K562 (cell line): ENCODE results near the gene SLC25A45. TPM values are rescaled to one million over a fixed set of nuclear protein-coding genes. Genes with fewer than 3 reads are reported as not detected.

Experiments used
- ATAC-seq: fragments of 200-7000 bp; cut with Tn5 transposase; 3 replicates; pipeline ENCODE4 v1.9.1; 2020; ENCODE audit warnings: moderate library complexity
- BruUV-seq: library from RNA; stranded (reverse); fragments of 400-500 nt; replicated peaks from 2 replicates; lab custom pipeline; 2021; lab: Mats Ljungman, UMichigan
- CTCF ChIA-PET: fragments of 300-600 bp; formaldehyde crosslinking; extraction: SDS; loops from one replicate; lab custom pipeline; 2021; ENCODE audit warnings: low intra/inter-chr PET ratio; lab: Yijun Ruan, JAX
- POLR2A ChIA-PET: fragments of 300-600, 350-650 bp; sonication (Branson Sonifier 250); formaldehyde crosslinking; extraction: SDS; loops from one replicate; lab custom pipeline; 2021; ENCODE audit warnings: antibody characterized with exemption, inconsistent platforms; lab: Yijun Ruan, JAX
- DNase-seq, 4 experiments: peaks; one replicate each; pipeline versions ENCODE4 v3.0.0 to v3.0.0-alpha.2; 2011 to 2018; ENCODE audit warnings: low spot score in 3 of 4, mixed read lengths in 3 of 4; ENCODE audit errors: extremely low read depth in 1 of 4
- FAIRE-seq: peaks from 2 replicates; lab custom pipeline; 2011; peaks lifted over from hg19 to GRCh38; lab: Jason Lieb, UNC
- H2AFZ ChIP-seq: 2 replicates; pipeline ENCODE4 v1.6.0; 2011; ENCODE audit warnings: low read depth, low read length, control low read depth, inconsistent platforms
- H3K27ac ChIP-seq: fragments of 200-600 bp; 3 replicates; pipeline ENCODE4 v1.8.0; 2011; ENCODE audit warnings: low read depth, mild to moderate bottlenecking, control low read depth, inconsistent platforms, low read length, moderate library complexity, mixed read lengths; ENCODE audit errors: extremely low read depth
- H3K27me3 ChIP-seq, 2 experiments: fragments of 300-600 bp in 1 of 2; 2 replicates in 1 of 2; 3 replicates in 1 of 2; pipeline versions ENCODE4 v1.6.0 to v1.8.0; 2011; ENCODE audit warnings: inconsistent platforms in 2 of 2, low read length in 2 of 2, mild to moderate bottlenecking in 1 of 2, mixed read lengths in 1 of 2, moderate library complexity in 1 of 2; ENCODE audit not compliant: control insufficient read depth in 2 of 2, insufficient read depth in 2 of 2
- H3K36me3 ChIP-seq: fragments of 300-600 bp; 3 replicates; pipeline ENCODE4 v1.8.0; 2011; ENCODE audit warnings: mild to moderate bottlenecking, low read length, inconsistent platforms; ENCODE audit not compliant: control insufficient read depth, insufficient read depth
- H3K4me1 ChIP-seq, 2 experiments: fragments of 200-600 bp in 1 of 2; replicated peaks in 1 of 2; 2 replicates in 1 of 2; 3 replicates in 1 of 2; pipeline versions ENCODE4 v1.5.1 to v1.8.0; 2011; ENCODE audit warnings: inconsistent platforms in 2 of 2, low read length in 2 of 2, mild to moderate bottlenecking in 1 of 2, mixed read lengths in 1 of 2, moderate library complexity in 1 of 2; ENCODE audit not compliant: control insufficient read depth in 2 of 2, insufficient read depth in 2 of 2
- H3K4me2 ChIP-seq: 2 replicates; pipeline ENCODE4 v1.6.1; 2011; ENCODE audit warnings: low read length, control low read depth, inconsistent platforms, mixed read lengths; ENCODE audit not compliant: insufficient read depth
- H3K4me3 ChIP-seq: fragments of 200-600 bp; sonication (generic), shearing (Covaris generic); 2 replicates; pipeline ENCODE4 v1.5.1; 2016; ENCODE audit warnings: control low read depth, inconsistent platforms
- H3K79me2 ChIP-seq: fragments of 200-600 bp; 3 replicates; pipeline ENCODE4 v1.8.0; 2011; ENCODE audit warnings: low read length, inconsistent platforms; ENCODE audit not compliant: control insufficient read depth, insufficient read depth
- H3K9ac ChIP-seq, 2 experiments: 2 replicates each; pipeline versions ENCODE4 v1.6.0 to v1.6.1; 2011; ENCODE audit warnings: low read depth in 2 of 2, low read length in 2 of 2, control low read depth in 1 of 2, inconsistent platforms in 1 of 2, mild to moderate bottlenecking in 1 of 2, mixed read lengths in 1 of 2; ENCODE audit not compliant: insufficient read depth in 1 of 2
- H3K9me1 ChIP-seq: one replicate; pipeline ENCODE4 v1.6.0; 2011; ENCODE audit warnings: inconsistent platforms, mild to moderate bottlenecking, low read length, moderate library complexity; ENCODE audit not compliant: control insufficient read depth, insufficient read depth
- H3K9me3 ChIP-seq: replicated peaks from 2 replicates; pipeline ENCODE4 v1.5.1; 2011; ENCODE audit warnings: low read depth, low read length, inconsistent platforms; ENCODE audit not compliant: control insufficient read depth, insufficient read depth
- H4K20me1 ChIP-seq: replicated peaks from 2 replicates; pipeline ENCODE4 v1.6.1; 2011; ENCODE audit warnings: low read length, inconsistent platforms, mixed read lengths; ENCODE audit not compliant: control insufficient read depth, insufficient read depth
- POLR2G ChIP-seq: fragments of 200-400 bp; formaldehyde crosslinking; IDR thresholded peaks from 2 replicates; pipeline ENCODE4 v1.6.1; 2017; ENCODE audit warnings: low read depth, mild to moderate bottlenecking, antibody characterized with exemption, low read length, moderate library complexity
- TBL1XR1 ChIP-seq, 2 experiments: IDR thresholded peaks; 2 replicates each; pipeline ENCODE4 v1.6.1; 2012; ENCODE audit warnings: improper control_type of control experiment in 2 of 2, low read length in 2 of 2, mild to moderate bottlenecking in 1 of 2
- TRIM25 ChIP-seq: fragments of 450-650 bp; IDR thresholded peaks from 2 replicates; pipeline ENCODE4 v1.7.0; 2016; ENCODE audit warnings: borderline replicate concordance
- ZNF77 ChIP-seq: fragments of 250-450 bp; sonication (Bioruptor Pico); IDR thresholded peaks from 2 replicates; pipeline ENCODE4 v1.5.0; 2020
- WGBS: fragments of 100-300 bp; shearing (Covaris generic); methylation state at CpG from one replicate; pipeline ENCODE4 v1.1.6; 2016; ENCODE audit warnings: low coverage, mixed read lengths; ENCODE audit not compliant: insufficient coverage; ENCODE audit errors: missing lambda C conversion rate; 5-methylcytosine and 5-hydroxymethylcytosine counted together
- in situ Hi-C: fragments of 300-500 bp; cut with MboI; formaldehyde crosslinking; loops from 4 replicates; pipeline ENCODE4 v1.15.0; 2018; ENCODE audit warnings: inconsistent platforms, mixed read lengths
- intact Hi-C: fragments of 100-400 bp; cut with micrococcal nuclease; formaldehyde crosslinking; loops from 2 replicates; pipeline ENCODE4 v1.14.2; 2022
- polyA plus RNA-seq, 8 experiments: library from polyadenylated mRNA; depleted of rRNA in 4 of 8; stranded (reverse) in 5 of 8; unstranded in 3 of 8; fragments of >200 nt; fragmentation: Nextera tagmentation in 2 of 8; fragmentation: Illumina TruSeq in 1 of 8; extraction: Ambion mirVana in 2 of 8; extraction: Trizol in 1 of 8; gene quantifications; 2 replicates each; pipeline versions ENCODE4 v1.2.1 to v1.2.3, GENCODE V29; 2011 to 2014; ENCODE audit warnings: inconsistent platforms in 1 of 8, missing spikeins in 1 of 8
- total RNA-seq, 7 experiments: library from RNA; depleted of rRNA in 6 of 7; stranded (reverse); fragments of >200 nt in 6 of 7; fragmentation: Illumina TruSeq in 2 of 7; extraction: Trizol in 2 of 7; gene quantifications; 2 replicates each; pipeline versions ENCODE4 v1.2.1 to v1.2.3, GENCODE V29; 2011 to 2021; ENCODE audit warnings: low replicate concordance in 1 of 7

SLC25A45 gene
- total and polyA plus RNA-seq, 9 of the 15 experiments (the other 6 are each of a cell fraction or from before 2014, with no cell fraction given): 0.15 to 2.3 (median 0.68) TPM

- H3K4me1 ChIP-seq: peaks cover 9 to 61% of the 10 kb centered on the region in 2 experiments
- H3K4me2 ChIP-seq: no peak overlapping the region
- ATAC-seq (no peak), FAIRE-seq (no peak), DNase-seq (no peak)
- no peak overlapping the region for H3K27ac ChIP-seq
- H3K27me3 ChIP-seq: no peaks in the 10 kb centered on the region
- no peak overlapping the region for H2AFZ ChIP-seq
- intact Hi-C loops (no loop called here), in situ Hi-C loops (no loop called here)
- H3K9me1 ChIP-seq: no peaks in the 10 kb centered on the region
- TF ChIP-seq TRIM25 (no peak), POLR2G (peak; percentile 45; the same call in 1 of the 2 replicates), ZNF77 (no peak), TBL1XR1 (IDR thresholded peaks at IDR 0.05; ENCODE audit: low read length in 2 of 2) (no peak)
- H3K9ac ChIP-seq: peak overlapping the region in 1 of 2 experiments; percentile 79; a peak in 2 of 4 replicates
- H4K20me1 ChIP-seq: peaks cover 4% of the 10 kb centered on the region; the same call in 1 of the 2 replicates
- ChIA-PET CTCF (no interaction called here), POLR2A (interaction anchor here (0.6 to 12.2 kb wide), 9 partner anchors 10 to 210 kb away, joined by 3 to 185 read pairs (median 4); partner anchors contain the start of genes FRMD8, MALAT1 and NEAT1)
- no peaks in the 10 kb centered on the region for H3K9me3 ChIP-seq
- H3K36me3 ChIP-seq: peaks cover 83% of the 10 kb centered on the region
- no peak overlapping the region for H3K4me3 ChIP-seq
- no TSS peak for BruUV-seq
- WGBS: 80% methylated on average over 16 of the region's 17 CpGs
- H3K79me2 ChIP-seq: no peaks in the 10 kb centered on the region
Measured at GRCh38 chr11:65400307-65401072, 18.0 kb upstream of the SLC25A45 start.
